Endothelial cell of umbilical vein (primary cell): ENCODE measurements around the gene RNGTT. TPM values are rescaled to one million over a fixed set of nuclear protein-coding genes. Genes with fewer than 3 reads are reported as not detected.

ENCODE experiments used
- BruUV-seq: library from RNA; stranded (reverse); fragments of 400-500 nt; replicated peaks from 2 replicates; lab custom pipeline; 2021; lab: Mats Ljungman, UMichigan
- CTCF ChIA-PET: fragments of 300-600, 350-600 bp; sonication (Branson Sonifier 250); formaldehyde crosslinking; loops from one replicate; lab custom pipeline; 2021; ENCODE audit warnings: antibody characterized with exemption, inconsistent platforms; lab: Charles Lee
- POLR2A ChIA-PET: fragments of 300-600, 350-600 bp; sonication (Branson Sonifier 250); formaldehyde crosslinking; loops from one replicate; lab custom pipeline; 2021; ENCODE audit warnings: antibody characterized with exemption, inconsistent platforms; lab: Charles Lee
- DNase-seq: peaks from one replicate; pipeline ENCODE4 v3.0.0-alpha.2; 2011; ENCODE audit warnings: low read depth, low spot score
- FAIRE-seq: peaks from 2 replicates; lab custom pipeline; 2011; peaks lifted over from hg19 to GRCh38; lab: Jason Lieb, UNC
- H2AFZ ChIP-seq: 2 replicates; pipeline ENCODE4 v1.6.0; 2012; ENCODE audit warnings: low read depth, low read length, control low read depth, inconsistent platforms
- H3K27ac ChIP-seq: 2 replicates; pipeline ENCODE4 v1.5.1; 2011; ENCODE audit warnings: low read depth, mild to moderate bottlenecking, control low read depth, low read length, moderate library complexity; ENCODE audit not compliant: insufficient read depth
- H3K27me3 ChIP-seq, 2 experiments: 2 replicates each; pipeline versions ENCODE4 v1.6.0 to v1.6.1; 2011; ENCODE audit warnings: low read length in 2 of 2, mixed read lengths in 1 of 2; ENCODE audit not compliant: control insufficient read depth in 2 of 2, insufficient read depth in 2 of 2
- H3K36me3 ChIP-seq, 2 experiments: 2 replicates in 1 of 2; 3 replicates in 1 of 2; pipeline ENCODE4 v1.5.1; 2011; ENCODE audit warnings: low read length in 2 of 2, mild to moderate bottlenecking in 1 of 2, moderate library complexity in 1 of 2; ENCODE audit not compliant: control insufficient read depth in 2 of 2, insufficient read depth in 2 of 2; ENCODE audit errors: extremely low read depth in 1 of 2
- H3K4me1 ChIP-seq: 3 replicates; pipeline ENCODE4 v1.5.1; 2011; ENCODE audit warnings: mild to moderate bottlenecking, low read length; ENCODE audit not compliant: control insufficient read depth, insufficient read depth; ENCODE audit errors: extremely low read depth
- H3K4me2 ChIP-seq: 2 replicates; pipeline ENCODE4 v1.6.1; 2011; ENCODE audit warnings: low read length, control low read depth, mixed read lengths; ENCODE audit not compliant: insufficient read depth
- H3K4me3 ChIP-seq, 3 experiments: fragments of 200-600 bp in 1 of 3; sonication (generic), shearing (Covaris generic) in 1 of 3; replicated peaks in 1 of 3; 2 replicates each; pipeline ENCODE4 v1.5.1; 2011 to 2016; ENCODE audit warnings: control low read depth in 3 of 3, low read length in 3 of 3, mild to moderate bottlenecking in 2 of 3, inconsistent platforms in 1 of 3, low read depth in 1 of 3, moderate library complexity in 1 of 3; ENCODE audit not compliant: insufficient read depth in 1 of 3
- H3K79me2 ChIP-seq: 2 replicates; pipeline ENCODE4 v1.6.0; 2012; ENCODE audit warnings: low read length, inconsistent platforms; ENCODE audit not compliant: control insufficient read depth, insufficient read depth
- H3K9ac ChIP-seq: replicated peaks from 2 replicates; pipeline ENCODE3; 2011; ENCODE audit warnings: low read length, control low read depth; ENCODE audit not compliant: insufficient read depth; ENCODE audit errors: extremely low read depth
- H3K9me1 ChIP-seq: replicated peaks from 3 replicates; pipeline ENCODE4 v1.6.0; 2011; ENCODE audit warnings: mild to moderate bottlenecking, low read length; ENCODE audit not compliant: control insufficient read depth, insufficient read depth; ENCODE audit errors: extremely low read depth
- H3K9me3 ChIP-seq: replicated peaks from 2 replicates; pipeline ENCODE4 v1.5.1; 2012; ENCODE audit warnings: low read length, inconsistent platforms; ENCODE audit not compliant: control insufficient read depth, insufficient read depth
- H4K20me1 ChIP-seq: replicated peaks from 2 replicates; pipeline ENCODE3; 2011; ENCODE audit warnings: mild to moderate bottlenecking, low read length; ENCODE audit not compliant: control insufficient read depth, insufficient read depth; ENCODE audit errors: extremely low read depth
- CTCF ChIP-seq, 2 donors: IDR thresholded peaks; 1 replicate in 1 of 2; 2 replicates in 1 of 2; pipeline ENCODE4 v1.5.1; 2011; ENCODE audit warnings: low read length in 2 of 2, mild to moderate bottlenecking in 2 of 2, moderate library complexity in 2 of 2, control low read depth in 1 of 2, inconsistent platforms in 1 of 2, low read depth in 1 of 2; ENCODE audit not compliant: insufficient read depth in 1 of 2; ENCODE audit errors: extremely low read depth in 1 of 2
- EZH2 ChIP-seq: IDR thresholded peaks from 2 replicates; pipeline ENCODE4 v1.6.1; 2012; ENCODE audit warnings: borderline replicate concordance, low read depth, mild to moderate bottlenecking, moderate library complexity, low read length, inconsistent platforms; ENCODE audit not compliant: severe bottlenecking
- FOS ChIP-seq: IDR thresholded peaks from 2 replicates; pipeline ENCODE4 v1.6.1; 2011; ENCODE audit warnings: mild to moderate bottlenecking, low read length, moderate library complexity, borderline replicate concordance; ENCODE audit not compliant: insufficient read depth
- GATA2 ChIP-seq: IDR thresholded peaks from 2 replicates; pipeline ENCODE4 v1.7.0; 2011; ENCODE audit warnings: low read depth, mild to moderate bottlenecking, moderate library complexity, mixed read lengths, low read length; ENCODE audit not compliant: insufficient read length, insufficient read depth
- JUN ChIP-seq: IDR thresholded peaks from 2 replicates; pipeline ENCODE4 v1.6.1; 2011; ENCODE audit warnings: borderline replicate concordance, low read depth; ENCODE audit not compliant: insufficient read length, insufficient read depth
- MYC ChIP-seq: IDR thresholded peaks from one replicate; pipeline ENCODE4 v1.6.1; 2011; ENCODE audit warnings: mild to moderate bottlenecking, low read depth, low read length
- POLR2AphosphoS5 ChIP-seq: IDR thresholded peaks from 2 replicates; pipeline ENCODE4 v1.6.1; 2012; ENCODE audit warnings: low read depth, mild to moderate bottlenecking, control low read depth, low read length, moderate library complexity; ENCODE audit not compliant: insufficient read depth
- dilution Hi-C: fragments of 300-500 bp; cut with MboI; formaldehyde crosslinking; loops from one replicate; pipeline ENCODE4 v1.15.0; 2019; ENCODE audit warnings: low sequenced_read_pairs; ENCODE audit not compliant: extremely low pct_ligation_motif_present
- intact Hi-C: fragments of 100-400 bp; cut with micrococcal nuclease; formaldehyde crosslinking; loops from one replicate; pipeline ENCODE4 v1.10.0; 2022
- polyA plus RNA-seq, 4 experiments: library from polyadenylated mRNA; depleted of rRNA in 3 of 4; stranded (reverse) in 3 of 4; unstranded in 1 of 4; fragments of >200 nt; gene quantifications; 2 replicates each; pipeline versions ENCODE4 v1.2.1 to v1.2.3, GENCODE V29; 2011 to 2012; ENCODE audit warnings: missing spikeins in 1 of 4
- total RNA-seq: library from RNA; stranded (reverse); gene quantifications from 2 replicates; pipeline ENCODE4 v1.2.3, GENCODE V29; 2021

RNGTT gene
- total and polyA plus RNA-seq, 2 donors (not counting 3 experiments of a cell fraction or from before 2014, with no cell fraction given): 2.1 to 13.1 TPM

GRCh38 chr6:88810089-88810488 is 153.3 kb downstream of the RNGTT start:
- Histone ChIP-seq H3K79me2 (peaks cover 1% of the 10 kb centered on the region), H3K9me3 (no peaks in the 10 kb centered on the region), H3K9ac (no peak overlapping the region), H3K36me3 (no peaks in the 10 kb centered on the region), H3K27me3 (no peaks in the 10 kb centered on the region), H3K9me1 (no peaks in the 10 kb centered on the region), H3K4me3 (no peak overlapping the region), H3K27ac (no peak overlapping the region), H3K4me2 (no peak overlapping the region), H3K4me1 (peaks cover 7% of the 10 kb centered on the region), H4K20me1 (no peaks in the 10 kb centered on the region), H2AFZ (no peak overlapping the region)
- TF ChIP-seq GATA2: no peak
- dilution Hi-C loops (no loop called here), intact Hi-C loops (no loop called here)
- BruUV-seq: no TSS peak
- no peak for DNase-seq
- no peak for FAIRE-seq
- ChIA-PET CTCF (interaction anchor here (1.0 kb wide), 1 partner anchor 8 kb away, joined by 3 read pairs; no protein-coding TSS in a partner anchor), POLR2A (no interaction called here)

GRCh38 chr6:88808381-88808780 is 155.0 kb downstream of the RNGTT start:
- dilution Hi-C loops: no loop called here
- TF ChIP-seq CTCF (IDR thresholded peaks at IDR 0.05; ENCODE audit: extremely low read depth in 1 of 2, insufficient read depth in 1 of 2, low read depth in 1 of 2, low read length in 2 of 2) (no peak), JUN (no peak), MYC (no peak), EZH2 (no peak), POLR2AphosphoS5 (no peak), FOS (no peak)
- Histone ChIP-seq H2AFZ (no peak overlapping the region), H3K9ac (no peak overlapping the region), H3K4me2 (no peak overlapping the region), H3K27me3 (no peaks in the 10 kb centered on the region), H4K20me1 (no peaks in the 10 kb centered on the region), H3K9me3 (no peaks in the 10 kb centered on the region), H3K4me3 (no peak overlapping the region), H3K79me2 (peaks cover 1% of the 10 kb centered on the region), H3K9me1 (no peaks in the 10 kb centered on the region), H3K36me3 (no peaks in the 10 kb centered on the region), H3K4me1 (no peaks in the 10 kb centered on the region), H3K27ac (no peak overlapping the region)
- intact Hi-C loops: no loop called here
- no TSS peak for BruUV-seq
- FAIRE-seq: no peak
- POLR2A ChIA-PET: no interaction called here
- DNase-seq: no peak
- CTCF ChIA-PET: no interaction called here
